IPS-11a (cell line): ENCODE data around the gene ALG10B.

ENCODE experiments used
- H3K4me3 ChIP-seq: one replicate; pipeline ENCODE4 v1.5.1; 2013; ENCODE audit warnings: low read depth, low read length, control low read depth

Gene ALG10B

GRCh38 chr12:38373784-38374183, 57.2 kb downstream of the ALG10B start:
- H3K4me3 ChIP-seq: no peak overlapping the region

DNA sequence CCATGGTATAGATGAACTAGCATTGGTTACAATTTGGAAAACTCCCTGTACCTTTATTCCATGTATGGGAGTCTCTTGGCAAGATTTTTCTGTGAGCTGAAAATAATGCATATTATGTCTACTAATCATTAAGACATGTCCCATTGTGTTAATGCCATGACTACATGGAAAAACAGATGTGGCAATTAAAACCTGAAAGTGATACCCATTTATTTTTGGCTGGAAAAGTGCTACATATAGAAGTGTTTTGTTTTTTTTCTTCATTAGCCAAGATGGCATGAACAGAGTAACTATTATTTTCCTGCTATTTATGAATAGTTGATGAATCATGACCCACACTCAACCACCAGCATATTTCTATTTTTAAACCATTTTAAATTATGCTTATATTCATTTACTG, 58.2 kb downstream of the ALG10B start:
- no peak overlapping the region for H3K4me3 ChIP-seq
